Effector CD8-positive, alpha-beta T cell (primary cell): ENCODE data around the gene CC2D2A.
"Not testable (repeated sequence)": the region's sequence is repeated elsewhere in the genome, so short reads cannot be mapped to it uniquely, and the experiment has no call there.

Experiments
- DNase-seq: peaks from one replicate; lab custom pipeline; 2025; lab: John Stamatoyannopoulos, UW

Gene CC2D2A

GRCh38 chr4:15516494-15516893 is 46.8 kb downstream of the CC2D2A start:
- DNase-seq: no peak

DNA sequence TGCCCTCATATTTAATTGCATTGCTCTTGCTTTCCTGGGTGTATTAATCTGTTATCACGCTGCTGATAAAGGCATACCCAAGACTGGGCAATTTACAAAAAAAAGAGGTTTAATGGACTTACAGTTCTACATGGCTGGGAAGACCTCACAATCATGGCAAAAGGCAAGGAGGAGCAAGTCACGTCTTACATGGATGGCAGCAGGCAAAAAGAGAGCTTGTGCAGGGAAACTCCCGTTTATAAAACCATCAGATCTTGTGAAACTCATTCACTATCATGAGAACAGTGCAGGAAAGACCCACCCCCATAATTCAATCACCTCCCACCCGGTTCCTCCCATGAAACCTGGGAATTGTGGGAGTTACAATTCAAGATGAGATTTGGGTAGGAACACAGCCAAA is 48.0 kb downstream of the CC2D2A start:
- DNase-seq: not testable (repeated sequence)

GRCh38 chr4:15521442-15522039 is 51.9 kb downstream of the CC2D2A start:
- DNase-seq: no peak

- no peak for DNase-seq
These were observed 55.4 kb downstream of the CC2D2A start for GRCh38 chr4:15525080-15525479.

DNA sequence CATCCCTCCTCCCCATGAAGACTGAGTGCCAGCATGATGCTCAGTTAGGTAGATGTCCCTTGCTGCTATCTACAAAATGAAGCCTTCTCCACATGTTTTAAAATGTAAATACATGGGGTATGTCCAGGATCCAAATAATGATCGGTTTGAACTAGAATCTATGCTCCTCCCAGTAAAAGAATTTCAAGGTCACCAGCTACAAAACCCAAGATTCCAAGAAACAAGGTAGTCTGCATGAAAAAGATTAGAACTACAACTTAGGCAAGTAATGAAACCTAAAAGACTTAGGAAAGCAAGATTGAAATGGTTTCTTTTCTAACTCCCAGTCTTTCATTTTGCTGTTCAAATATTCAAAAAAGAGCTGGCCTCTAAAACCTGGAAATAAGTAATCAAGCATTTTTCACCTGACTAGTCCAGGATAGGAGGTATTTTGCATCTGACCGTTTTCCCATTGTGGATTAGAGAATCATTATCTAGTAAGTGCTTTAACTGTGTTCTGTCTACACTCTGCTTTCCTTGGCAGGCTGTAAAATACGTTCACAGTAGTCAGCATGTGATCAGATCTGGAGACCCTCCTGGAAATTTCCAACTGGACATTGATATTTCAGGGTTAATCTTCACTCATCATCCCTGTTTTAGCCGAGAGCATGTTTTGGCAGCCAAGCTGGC is 57.4 kb downstream of the CC2D2A start:
- DNase-seq: no peak

DNA sequence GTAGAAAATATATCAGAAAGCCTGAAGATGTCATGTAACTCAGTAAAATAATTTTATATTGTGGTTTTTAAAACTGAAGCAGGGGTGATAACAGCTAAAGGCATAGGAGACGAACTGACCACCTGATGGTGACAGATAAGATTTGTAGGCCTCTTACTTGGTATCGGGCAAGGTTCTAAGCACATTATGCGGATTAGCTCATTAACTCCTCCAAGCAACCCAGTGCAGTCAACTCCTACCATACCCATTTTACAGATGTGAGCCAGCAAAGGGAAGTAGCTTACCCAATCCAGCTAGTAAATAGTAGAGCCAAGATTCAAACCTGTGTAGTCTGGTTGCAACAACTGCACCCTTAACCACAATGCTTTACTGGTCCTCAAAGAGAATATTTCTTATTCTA is 62.1 kb downstream of the CC2D2A start:
- DNase-seq: no peak

GRCh38 chr4:15533817-15534216 is 64.1 kb downstream of the CC2D2A start:
- no peak for DNase-seq

DNA sequence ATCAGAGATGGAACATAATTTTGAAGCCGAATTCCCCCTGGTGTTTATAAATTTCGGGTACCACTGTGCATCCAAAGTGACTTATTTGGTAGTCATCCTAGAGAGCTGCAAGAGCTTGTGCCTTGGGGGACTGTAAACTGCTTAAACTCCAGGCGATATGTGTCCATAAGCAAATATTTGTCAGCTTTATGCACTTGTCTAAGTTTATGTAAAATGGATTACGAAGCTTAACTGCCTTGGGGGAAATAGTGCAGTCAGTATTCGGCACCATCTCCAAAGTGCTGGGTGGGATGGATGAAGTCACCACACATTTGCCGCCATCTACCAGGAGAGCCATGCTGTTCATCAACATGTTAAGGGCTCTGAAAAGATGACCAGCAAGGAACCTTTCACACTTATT is 65.9 kb downstream of the CC2D2A start:
- no peak for DNase-seq

- DNase-seq: no peak
These were observed 67.1 kb downstream of the CC2D2A start for GRCh38 chr4:15536552-15537499.

GRCh38 chr4:15541941-15542340 is 72.3 kb downstream of the CC2D2A start:
- DNase-seq: no peak

- DNase-seq: no peak
These were observed 73.1 kb downstream of the CC2D2A start for GRCh38 chr4:15542760-15543159.

DNA sequence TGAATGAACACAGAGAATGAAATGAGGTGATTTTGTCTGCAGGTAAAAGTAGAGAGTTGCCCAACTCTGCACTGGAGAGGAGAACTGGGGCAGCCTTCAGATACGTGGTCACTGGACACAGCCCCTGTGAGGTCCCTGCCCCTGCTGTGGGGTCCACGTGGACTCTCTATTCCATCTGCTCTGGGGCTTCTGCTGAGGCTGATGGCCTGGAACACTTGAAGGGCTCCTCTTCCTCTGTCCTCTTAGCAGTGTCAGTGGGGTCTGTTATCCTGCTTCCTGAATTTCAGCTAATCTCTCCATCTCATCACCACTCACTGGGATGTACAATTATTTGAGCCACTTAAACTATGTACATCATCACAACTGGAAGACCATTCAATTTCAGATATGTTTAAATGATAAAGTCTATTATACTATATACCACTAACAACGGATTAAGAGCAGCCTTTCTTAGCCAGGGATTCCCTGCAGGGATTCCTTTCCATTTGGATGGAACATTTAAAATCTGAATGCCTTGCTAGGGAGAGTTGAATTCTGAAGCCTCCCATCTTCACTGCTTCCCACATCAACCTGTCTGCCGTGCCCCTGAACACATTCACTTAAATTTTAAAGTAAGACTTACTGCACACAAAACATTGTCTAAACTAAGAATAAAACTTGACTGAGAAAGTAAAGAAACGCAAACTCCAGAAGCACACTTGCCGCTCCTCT is 74.0 kb downstream of the CC2D2A start:
- no peak for DNase-seq

DNA sequence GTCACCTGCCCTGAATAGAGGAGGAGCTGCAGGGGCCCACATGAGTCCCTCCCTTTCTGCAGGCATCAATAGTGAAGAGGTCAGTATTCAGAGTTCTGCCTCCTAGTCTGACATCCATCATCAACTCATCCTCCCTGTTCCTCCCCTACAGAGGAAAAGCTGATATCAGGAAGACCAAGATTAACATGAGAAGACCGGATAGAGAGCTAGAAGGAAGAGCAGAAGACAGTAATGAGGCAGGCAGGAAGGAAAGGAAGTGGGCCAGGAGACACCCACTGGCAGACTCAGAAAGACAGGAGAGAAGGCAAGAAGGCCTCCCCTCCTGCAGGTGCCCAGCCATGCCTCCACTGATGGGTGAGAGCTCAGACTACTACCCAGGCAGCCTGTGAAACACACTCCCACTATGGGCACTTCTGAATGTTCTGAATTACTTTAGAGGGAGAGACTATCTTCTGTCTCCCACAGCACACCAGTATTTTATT is 74.6 kb downstream of the CC2D2A start:
- DNase-seq: no peak

DNA sequence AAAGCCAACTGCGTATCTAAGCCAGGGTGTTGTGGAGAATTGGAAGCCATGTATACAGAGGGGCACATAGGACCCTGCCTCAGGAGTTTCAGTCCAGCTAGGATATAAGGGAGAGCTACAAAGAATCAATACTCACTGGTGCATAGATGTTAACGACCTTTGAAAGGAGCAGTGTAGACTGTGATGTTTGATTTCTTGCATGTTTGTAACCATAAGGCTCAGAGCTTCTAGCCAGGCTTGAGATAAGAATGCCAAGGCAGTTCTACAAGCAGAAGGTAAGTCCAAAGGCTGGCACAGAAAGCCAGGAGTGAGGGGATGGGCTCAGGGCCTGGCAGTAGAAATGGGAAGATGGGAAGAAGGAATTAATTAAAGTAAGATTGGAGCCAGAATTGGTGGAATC is 75.7 kb downstream of the CC2D2A start:
- no peak for DNase-seq

- DNase-seq: no peak
These were observed 77.7 kb downstream of the CC2D2A start for GRCh38 chr4:15547392-15547791.

- no peak for DNase-seq
These were observed 80.8 kb downstream of the CC2D2A start for GRCh38 chr4:15550491-15550890.

- no peak for DNase-seq
These were observed 82.2 kb downstream of the CC2D2A start for GRCh38 chr4:15551740-15552446.

DNA sequence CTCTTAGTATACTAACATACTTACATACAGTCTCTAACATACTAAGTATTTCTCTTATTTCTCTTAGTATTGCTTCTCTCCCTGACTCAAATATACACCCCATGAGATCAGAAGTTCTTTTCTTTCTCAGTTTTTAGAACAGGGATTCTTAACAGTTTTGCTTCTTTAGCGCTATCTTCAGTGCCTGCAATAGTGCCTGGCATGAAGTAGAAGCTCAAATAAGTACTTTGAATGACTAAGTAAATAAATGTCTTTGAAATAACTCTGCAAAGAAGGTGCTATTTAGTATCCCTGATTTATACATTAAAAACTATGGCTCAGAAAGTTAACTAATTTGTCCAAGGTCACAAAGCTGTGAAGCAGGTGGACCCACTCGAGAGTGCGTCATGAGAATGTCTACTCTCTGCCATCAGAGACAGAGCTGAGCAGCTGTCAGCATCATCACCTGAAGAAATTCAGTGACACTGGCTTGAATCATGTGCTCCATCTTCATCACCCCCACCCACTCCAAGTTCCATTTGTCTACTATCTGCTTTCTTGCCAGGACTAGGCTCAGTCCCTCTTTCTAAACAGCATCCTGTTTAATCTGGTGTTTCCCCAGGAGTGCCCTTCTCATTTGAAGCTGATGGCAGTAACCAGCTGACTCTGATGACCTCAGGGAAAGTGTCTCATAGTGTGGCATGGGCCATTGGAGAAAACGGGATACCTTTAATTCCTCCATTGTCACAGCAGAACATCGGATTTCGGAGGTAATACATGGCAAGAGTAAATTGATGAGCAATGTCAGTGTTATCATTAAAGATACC is 83.1 kb downstream of the CC2D2A start:
- DNase-seq: no peak

- no peak for DNase-seq
These were observed 86.9 kb downstream of the CC2D2A start for GRCh38 chr4:15556511-15557092.
